NT2/D1 (cell line): Measurements from ENCODE around the gene ARHGAP30.
A peak's percentile ranks its signal among the peaks of the same experiment; 100 is the strongest.
"Not testable (repeated sequence)": the region's sequence is repeated elsewhere in the genome, so short reads cannot be mapped to it uniquely, and the experiment has no call there.

Source experiments
- DNase-seq: peaks from one replicate; pipeline ENCODE4 v3.0.0-alpha.2; 2011; ENCODE audit warnings: low read depth, low spot score
- H3K27me3 ChIP-seq: 2 replicates; pipeline ENCODE4 v1.6.0; 2011; ENCODE audit warnings: mild to moderate bottlenecking; ENCODE audit not compliant: insufficient read length, insufficient read depth
- H3K36me3 ChIP-seq: 2 replicates; pipeline ENCODE4 v1.6.1; 2011; ENCODE audit warnings: mild to moderate bottlenecking, low read length, mixed read lengths; ENCODE audit not compliant: insufficient read depth, insufficient read length
- H3K4me1 ChIP-seq: 2 replicates; pipeline ENCODE4 v1.5.1; 2011; ENCODE audit not compliant: insufficient read depth, insufficient read length
- H3K4me3 ChIP-seq: 2 replicates; pipeline ENCODE4 v1.5.1; 2011; ENCODE audit warnings: low read depth; ENCODE audit not compliant: insufficient read length
- H3K9ac ChIP-seq: 2 replicates; pipeline ENCODE4 v1.6.0; 2011; ENCODE audit warnings: low read depth; ENCODE audit not compliant: insufficient read length
- H3K9me3 ChIP-seq: 2 replicates; pipeline ENCODE4 v1.5.1; 2011; ENCODE audit warnings: mild to moderate bottlenecking, low read length; ENCODE audit not compliant: insufficient read depth
- SUZ12 ChIP-seq: IDR thresholded peaks from 2 replicates; pipeline ENCODE4 v1.6.1; 2011; ENCODE audit not compliant: insufficient read length, insufficient read depth; ENCODE audit errors: extremely low read depth
- YY1 ChIP-seq: IDR thresholded peaks from 2 replicates; pipeline ENCODE4 v1.6.1; 2011; ENCODE audit not compliant: insufficient read length, insufficient read depth
- ZNF274 ChIP-seq: IDR thresholded peaks from 2 replicates; pipeline ENCODE4 v1.6.1; 2011; ENCODE audit warnings: mild to moderate bottlenecking, low read depth, low read length

The ARHGAP30 gene

DNA sequence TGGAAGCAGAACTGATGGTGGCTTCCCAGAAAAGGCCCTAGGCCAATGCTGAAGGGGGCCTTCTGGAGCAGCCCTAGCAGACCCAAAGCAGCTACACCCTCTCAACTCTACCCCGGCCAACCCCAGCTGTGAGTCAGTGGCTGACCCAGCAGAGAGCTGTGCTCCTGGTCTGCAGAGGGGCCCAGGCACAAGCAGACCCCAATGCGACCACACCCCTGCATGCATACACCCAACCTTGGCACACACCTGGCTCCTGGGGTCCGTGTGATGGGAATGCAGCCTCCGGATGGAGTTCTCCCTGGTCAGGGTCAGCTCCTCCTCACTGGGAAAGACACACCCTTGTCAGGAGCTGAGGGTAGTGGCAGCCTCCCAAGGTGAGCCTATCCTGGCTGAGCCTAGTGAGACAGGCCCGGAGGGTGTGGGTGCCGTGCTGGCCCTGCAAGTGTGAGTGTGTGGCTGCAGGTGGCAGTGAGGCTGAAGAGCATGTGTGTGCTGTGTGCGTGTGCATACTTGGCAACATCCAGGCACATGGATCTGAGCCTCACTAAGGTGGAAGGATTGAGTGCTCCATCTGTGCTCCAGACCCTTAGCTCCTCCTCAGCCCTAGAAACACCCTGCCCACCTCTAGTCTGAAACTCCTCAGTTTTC lies 3.9 kb upstream of the ARHGAP30 start:
- H3K27me3 ChIP-seq: no peaks in the 10 kb centered on the region
- DNase-seq: no peak
- H3K9ac ChIP-seq: no peak overlapping the region
- peaks cover 11% of the 10 kb centered on the region for H3K4me1 ChIP-seq
- no peak overlapping the region for H3K4me3 ChIP-seq
- TF ChIP-seq YY1 (no peak), SUZ12 (no peak), ZNF274 (no peak)
- no peaks in the 10 kb centered on the region for H3K36me3 ChIP-seq
- H3K9me3 ChIP-seq: peaks cover 8% of the 10 kb centered on the region; the same call in 1 of the 2 replicates

DNA sequence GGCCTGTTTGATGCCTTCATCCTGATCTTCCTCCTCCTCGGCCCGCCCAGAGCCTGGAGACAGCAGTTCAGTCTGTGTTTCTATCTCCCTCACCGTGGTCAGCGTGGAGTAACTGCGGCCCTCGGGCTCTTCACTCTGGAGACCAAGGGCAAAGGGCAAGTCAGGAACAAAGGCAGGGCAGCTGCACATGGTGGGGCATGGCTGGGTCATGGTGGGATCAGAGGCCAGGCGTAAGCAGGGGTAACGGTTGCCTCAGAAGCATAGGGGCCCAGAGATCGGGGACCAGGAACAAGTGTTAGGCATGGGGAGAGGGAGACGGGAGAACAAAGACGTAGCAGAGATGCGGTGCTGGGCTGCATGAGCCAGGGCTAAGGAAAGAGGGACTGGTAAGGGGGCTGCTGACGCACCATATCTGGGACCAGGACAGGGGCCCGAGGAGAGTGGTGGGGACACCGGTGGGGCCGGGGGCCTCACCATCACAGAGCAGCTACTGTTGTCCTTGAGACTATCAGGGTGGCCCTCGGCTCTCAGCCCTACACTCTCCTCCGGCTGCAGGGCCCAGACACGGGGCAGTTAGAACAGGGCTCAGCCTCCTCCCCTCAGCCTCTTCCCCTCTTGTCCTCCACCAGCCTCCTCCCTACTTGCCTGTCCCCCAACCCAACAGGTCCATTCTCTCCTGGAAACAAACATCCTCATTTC lies 3.2 kb upstream of the ARHGAP30 start:
- H3K4me3 ChIP-seq: no peak overlapping the region
- no peak for DNase-seq
- peaks cover 11% of the 10 kb centered on the region for H3K4me1 ChIP-seq
- H3K36me3 ChIP-seq: no peaks in the 10 kb centered on the region
- no peak overlapping the region for H3K9ac ChIP-seq
- no peaks in the 10 kb centered on the region for H3K27me3 ChIP-seq
- TF ChIP-seq YY1 (no peak), SUZ12 (no peak), ZNF274 (no peak)
- peaks cover 8% of the 10 kb centered on the region; the same call in 1 of the 2 replicates for H3K9me3 ChIP-seq

GRCh38 chr1:161071886-161072371 lies 2.2 kb upstream of the ARHGAP30 start:
- H3K9me3 ChIP-seq: peaks cover 8% of the 10 kb centered on the region; the same call in 1 of the 2 replicates
- H3K27me3 ChIP-seq: no peaks in the 10 kb centered on the region
- peak; percentile 49 for DNase-seq
- H3K9ac ChIP-seq: no peak overlapping the region
- H3K36me3 ChIP-seq: no peaks in the 10 kb centered on the region
- TF ChIP-seq YY1 (no peak), SUZ12 (no peak), ZNF274 (no peak)
- peaks cover 7% of the 10 kb centered on the region for H3K4me1 ChIP-seq
- H3K4me3 ChIP-seq: no peak overlapping the region

DNA sequence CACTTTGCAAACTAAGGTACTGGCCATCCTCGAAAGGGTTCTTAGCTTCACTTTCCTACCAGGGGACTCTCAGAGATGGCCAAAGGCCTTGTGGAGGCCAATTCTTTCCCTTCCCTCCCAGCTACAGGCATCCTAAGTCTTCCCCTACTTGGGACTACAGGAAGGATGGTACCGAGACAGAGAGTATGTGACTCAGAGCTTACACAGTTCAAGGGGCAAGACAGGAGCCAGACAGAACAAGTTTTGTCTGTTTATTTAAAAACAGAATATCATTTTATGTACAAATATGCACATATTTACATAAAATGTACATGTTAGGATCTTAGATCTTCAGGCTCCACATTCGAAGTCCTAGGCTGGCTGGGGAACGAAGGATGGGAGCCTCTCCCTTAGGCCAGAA lies 1.1 kb upstream of the ARHGAP30 start:
- H3K9ac ChIP-seq: no peak overlapping the region
- no peak for TF ChIP-seq YY1
- TF ChIP-seq ZNF274: no peak
- TF ChIP-seq SUZ12: no peak
- H3K36me3 ChIP-seq: no peaks in the 10 kb centered on the region
- H3K4me3 ChIP-seq: no peak overlapping the region
- H3K4me1 ChIP-seq: peaks cover 7% of the 10 kb centered on the region
- peaks cover 8% of the 10 kb centered on the region; the same call in 1 of the 2 replicates for H3K9me3 ChIP-seq
- H3K27me3 ChIP-seq: no peaks in the 10 kb centered on the region
- DNase-seq: no peak

DNA sequence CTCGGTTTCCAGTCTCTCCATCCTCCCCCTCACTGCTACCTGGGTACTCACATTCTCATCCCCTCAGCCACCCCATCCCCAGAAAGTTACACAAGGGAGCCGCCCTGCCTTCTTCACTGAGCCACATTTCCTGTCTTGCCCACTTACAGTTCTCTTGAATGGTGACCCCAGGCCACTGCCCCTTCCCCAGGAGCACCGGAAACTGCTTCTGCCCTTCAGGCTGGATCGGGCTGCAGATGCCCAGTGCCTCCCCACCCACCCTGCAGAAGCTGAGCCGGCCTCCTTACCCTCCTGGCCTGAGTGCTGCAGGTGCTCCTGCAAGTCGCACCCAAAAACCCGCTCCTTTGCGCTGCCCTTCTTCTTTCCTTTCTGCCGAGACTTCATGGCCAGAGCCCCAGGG lies 450 bp downstream of the ARHGAP30 start:
- Histone ChIP-seq H3K4me1 (peaks cover 7% of the 10 kb centered on the region), H3K4me3 (no peak overlapping the region), H3K36me3 (no peaks in the 10 kb centered on the region), H3K9me3 (peaks cover 8% of the 10 kb centered on the region; the same call in 1 of the 2 replicates), H3K27me3 (no peaks in the 10 kb centered on the region), H3K9ac (no peak overlapping the region)
- no peak for DNase-seq
- no peak for TF ChIP-seq SUZ12
- TF ChIP-seq ZNF274: no peak
- TF ChIP-seq YY1: no peak

DNA sequence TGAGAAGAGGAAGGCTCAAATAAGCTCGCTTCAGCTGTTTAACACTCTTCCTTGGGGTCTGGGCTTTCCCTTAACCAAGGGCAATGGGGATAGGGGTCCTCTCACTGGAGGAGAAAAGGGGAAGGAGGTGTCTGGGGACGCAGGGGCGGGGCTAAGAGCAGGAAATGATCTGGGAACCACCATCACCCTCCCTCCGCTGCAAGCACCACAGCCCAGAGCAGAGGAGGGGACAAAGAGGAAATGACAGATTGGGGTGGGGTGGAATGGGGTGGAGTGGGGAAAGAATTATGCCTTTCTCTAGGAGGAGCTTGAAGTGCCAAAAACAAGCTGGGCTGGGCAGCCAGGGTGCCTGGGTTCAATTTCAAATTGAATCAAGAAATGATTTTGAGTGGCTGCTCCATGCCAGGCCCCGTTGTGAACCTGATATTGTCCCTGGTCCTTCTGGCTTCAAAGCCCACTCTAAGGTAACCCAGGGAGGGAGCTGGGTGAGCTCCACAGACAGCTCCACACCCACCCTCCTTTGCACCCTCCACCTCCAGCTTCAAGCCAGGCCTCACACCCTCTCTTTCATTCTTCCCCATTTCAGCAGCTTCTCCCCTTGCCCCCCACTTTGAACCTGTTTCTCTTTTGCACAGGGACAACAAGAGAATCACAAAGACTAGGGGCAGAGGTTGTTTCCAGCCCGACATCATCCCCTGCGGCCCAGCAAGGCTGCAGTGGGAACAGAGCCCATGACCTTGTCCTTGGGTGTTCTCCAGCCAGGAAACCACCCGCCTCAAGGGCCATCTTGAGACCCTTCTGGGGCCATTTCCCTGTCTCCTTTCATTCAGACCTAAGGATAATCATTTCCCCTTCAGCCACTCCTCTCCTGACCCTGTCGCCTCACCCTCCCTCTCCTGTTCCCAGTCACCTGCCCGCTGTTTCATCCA lies 1.1 kb downstream of the ARHGAP30 start:
- H3K9ac ChIP-seq: no peak overlapping the region
- no peaks in the 10 kb centered on the region for H3K36me3 ChIP-seq
- H3K9me3 ChIP-seq: peaks cover 8% of the 10 kb centered on the region; the same call in 1 of the 2 replicates
- TF ChIP-seq YY1 (no peak), ZNF274 (no peak)
- no peaks in the 10 kb centered on the region for H3K27me3 ChIP-seq
- no peak for DNase-seq
- peaks cover 4% of the 10 kb centered on the region for H3K4me1 ChIP-seq
- no peak overlapping the region for H3K4me3 ChIP-seq

- Histone ChIP-seq H3K9me3 (peaks cover 8% of the 10 kb centered on the region; the same call in 1 of the 2 replicates), H3K27me3 (no peaks in the 10 kb centered on the region), H3K9ac (no peak overlapping the region), H3K4me1 (peaks cover 3% of the 10 kb centered on the region), H3K36me3 (no peaks in the 10 kb centered on the region), H3K4me3 (no peak overlapping the region)
- DNase-seq: no peak
- TF ChIP-seq SUZ12 (no peak), YY1 (no peak), ZNF274 (no peak)
Observed at GRCh38 chr1:161066694-161067093, 3.0 kb downstream of the ARHGAP30 start.

- DNase-seq, H3K4me1 ChIP-seq, H3K9ac ChIP-seq, H3K27me3 ChIP-seq, H3K4me3 ChIP-seq, H3K9me3 ChIP-seq, H3K36me3 ChIP-seq: not testable (repeated sequence)
Observed at GRCh38 chr1:161065681-161066080, 4.0 kb downstream of the ARHGAP30 start.

DNA sequence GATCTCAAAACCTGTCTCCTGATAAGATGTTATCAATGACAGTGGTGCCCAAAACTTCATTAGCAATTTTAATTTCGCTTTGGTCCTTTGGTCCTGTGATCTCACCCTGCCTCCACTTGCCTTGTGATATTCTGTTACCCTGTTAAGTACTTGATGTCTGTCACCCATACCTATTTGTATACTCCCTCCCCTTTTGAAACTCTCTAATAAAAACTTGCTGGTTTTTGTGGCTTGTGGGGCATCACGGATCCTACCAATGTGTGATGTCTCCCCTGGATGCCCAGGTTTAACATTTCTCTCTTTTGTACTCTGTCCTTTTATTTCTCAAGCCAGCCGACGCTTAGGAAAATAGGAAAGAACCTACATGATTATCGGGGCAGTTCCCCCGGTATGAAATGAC lies 5.8 kb downstream of the ARHGAP30 start:
- not testable (repeated sequence) for DNase-seq, H3K36me3 ChIP-seq, H3K4me3 ChIP-seq, H3K9ac ChIP-seq, H3K27me3 ChIP-seq, H3K9me3 ChIP-seq, H3K4me1 ChIP-seq
